ENCODE measurements around the gene ANKH.

- TF ChIP-seq, protein P1, sequence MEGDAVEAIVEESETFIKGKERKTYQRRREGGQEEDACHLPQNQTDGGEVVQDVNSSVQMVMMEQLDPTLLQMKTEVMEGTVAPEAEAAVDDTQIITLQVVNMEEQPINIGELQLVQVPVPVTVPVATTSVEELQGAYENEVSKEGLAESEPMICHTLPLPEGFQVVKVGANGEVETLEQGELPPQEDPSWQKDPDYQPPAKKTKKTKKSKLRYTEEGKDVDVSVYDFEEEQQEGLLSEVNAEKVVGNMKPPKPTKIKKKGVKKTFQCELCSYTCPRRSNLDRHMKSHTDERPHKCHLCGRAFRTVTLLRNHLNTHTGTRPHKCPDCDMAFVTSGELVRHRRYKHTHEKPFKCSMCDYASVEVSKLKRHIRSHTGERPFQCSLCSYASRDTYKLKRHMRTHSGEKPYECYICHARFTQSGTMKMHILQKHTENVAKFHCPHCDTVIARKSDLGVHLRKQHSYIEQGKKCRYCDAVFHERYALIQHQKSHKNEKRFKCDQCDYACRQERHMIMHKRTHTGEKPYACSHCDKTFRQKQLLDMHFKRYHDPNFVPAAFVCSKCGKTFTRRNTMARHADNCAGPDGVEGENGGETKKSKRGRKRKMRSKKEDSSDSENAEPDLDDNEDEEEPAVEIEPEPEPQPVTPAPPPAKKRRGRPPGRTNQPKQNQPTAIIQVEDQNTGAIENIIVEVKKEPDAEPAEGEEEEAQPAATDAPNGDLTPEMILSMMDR (IDR thresholded peaks at IDR 0.05 in 2 of 3, conservative IDR thresholded peaks at IDR 0.05 in 1 of 3; ENCODE audit: borderline replicate concordance in 1 of 3, insufficient read depth in 1 of 3, low read depth in 2 of 3, low read length in 2 of 3), result no peak
- TF ChIP-seq, protein P2, sequence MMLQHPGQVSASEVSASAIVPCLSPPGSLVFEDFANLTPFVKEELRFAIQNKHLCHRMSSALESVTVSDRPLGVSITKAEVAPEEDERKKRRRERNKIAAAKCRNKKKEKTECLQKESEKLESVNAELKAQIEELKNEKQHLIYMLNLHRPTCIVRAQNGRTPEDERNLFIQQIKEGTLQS (IDR thresholded peaks at IDR 0.05), result no peak
- TF ChIP-seq SRF (IDR thresholded peaks at IDR 0.05; ENCODE audit: low read depth) (no peak), POLR2AphosphoS5 (IDR thresholded peaks at IDR 0.05; ENCODE audit: low read depth, low read length) (no peak), POLR2A (IDR thresholded peaks at IDR 0.05; ENCODE audit: borderline replicate concordance, extremely low read depth, insufficient read depth, insufficient read length) (no peak), EZH2 (IDR thresholded peaks at IDR 0.05) (no peak), FOSL1 (IDR thresholded peaks at IDR 0.05; ENCODE audit: low read depth) (no peak), SP1 (IDR thresholded peaks at IDR 0.05; ENCODE audit: low read depth) (no peak), TCF7L2 (IDR thresholded peaks at IDR 0.05; ENCODE audit: borderline replicate concordance, extremely low read depth, insufficient read depth, insufficient read length) (no peak), RAD21 (IDR thresholded peaks at IDR 0.05; ENCODE audit: low read depth) (no peak)
- TF ChIP-seq, protein P3, sequence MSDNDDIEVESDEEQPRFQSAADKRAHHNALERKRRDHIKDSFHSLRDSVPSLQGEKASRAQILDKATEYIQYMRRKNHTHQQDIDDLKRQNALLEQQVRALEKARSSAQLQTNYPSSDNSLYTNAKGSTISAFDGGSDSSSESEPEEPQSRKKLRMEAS (IDR thresholded peaks at IDR 0.05), result no peak
These were observed 37.8 kb upstream of the ANKH start for GRCh38 chr5:14909369-14909768.
